Central memory CD8-positive, alpha-beta T cell (primary cell): ENCODE data around the gene CCNB2.
"Not testable (repeated sequence)": the region's sequence is repeated elsewhere in the genome, so short reads cannot be mapped to it uniquely, and the experiment has no call there.

Experiments
- ATAC-seq: fragments of 150-1000 bp; cut with Tn5 transposase; replicated peaks from 2 replicates; pipeline ENCODE4 v1.10.0; 2022; ENCODE audit warnings: mild to moderate bottlenecking, moderate FRiP score, moderate number of reproducible peaks; ENCODE audit not compliant: poor library complexity, severe bottlenecking; ENCODE audit errors: extremely low read depth
- DNase-seq, 2 donors: peaks; one replicate each; pipeline ENCODE4 v3.0.0; 2021; ENCODE audit warnings: low spot score in 2 of 2
- H3K27ac Mint-ChIP-seq: one replicate; pipeline ENCODE4 v1.8.0; 2022; ENCODE audit warnings: low read depth, mild to moderate bottlenecking, moderate library complexity, mixed read lengths
- H3K27me3 Mint-ChIP-seq: one replicate; pipeline ENCODE4 v1.8.0; 2022; ENCODE audit warnings: mixed read lengths
- H3K36me3 Mint-ChIP-seq: one replicate; pipeline ENCODE4 v1.8.0; 2022; ENCODE audit warnings: mild to moderate bottlenecking, moderate library complexity, mixed read lengths; ENCODE audit not compliant: insufficient read depth
- H3K4me1 Mint-ChIP-seq: one replicate; pipeline ENCODE4 v1.8.0; 2022; ENCODE audit warnings: mixed read lengths
- H3K4me3 Mint-ChIP-seq: one replicate; pipeline ENCODE4 v1.8.0; 2022; ENCODE audit warnings: mild to moderate bottlenecking, moderate library complexity, mixed read lengths
- H3K9me3 Mint-ChIP-seq: one replicate; pipeline ENCODE4 v1.8.0; 2022; ENCODE audit warnings: mixed read lengths

CCNB2 gene

GRCh38 chr15:59115047-59115446 is 10.1 kb downstream of the CCNB2 start:
- no peaks in the 10 kb centered on the region for H3K9me3 Mint-ChIP-seq
- ATAC-seq: no peak
- DNase-seq: no peak
- H3K4me3 Mint-ChIP-seq: no peak overlapping the region
- no peaks in the 10 kb centered on the region for H3K27me3 Mint-ChIP-seq
- H3K27ac Mint-ChIP-seq: no peak overlapping the region
- H3K4me1 Mint-ChIP-seq: no peaks in the 10 kb centered on the region
- H3K36me3 Mint-ChIP-seq: peaks cover 7% of the 10 kb centered on the region

GRCh38 chr15:59116141-59116540 is 11.2 kb downstream of the CCNB2 start:
- Mint-ChIP-seq H3K27me3 (no peaks in the 10 kb centered on the region), H3K36me3 (peaks cover 7% of the 10 kb centered on the region), H3K27ac (no peak overlapping the region), H3K4me3 (no peak overlapping the region), H3K9me3 (no peaks in the 10 kb centered on the region), H3K4me1 (no peaks in the 10 kb centered on the region)
- DNase-seq (no peak), ATAC-seq (no peak)

GRCh38 chr15:59116771-59117170 is 11.8 kb downstream of the CCNB2 start:
- Mint-ChIP-seq H3K27me3 (no peaks in the 10 kb centered on the region), H3K36me3 (peaks cover 9% of the 10 kb centered on the region)

GRCh38 chr15:59119625-59120024 is 14.7 kb downstream of the CCNB2 start:
- no peak overlapping the region for H3K4me3 Mint-ChIP-seq
- no peaks in the 10 kb centered on the region for H3K4me1 Mint-ChIP-seq
- ATAC-seq (no peak), DNase-seq (no peak)
- no peak overlapping the region for H3K27ac Mint-ChIP-seq
- peaks cover 7% of the 10 kb centered on the region for H3K36me3 Mint-ChIP-seq
- no peaks in the 10 kb centered on the region for H3K27me3 Mint-ChIP-seq
- no peaks in the 10 kb centered on the region for H3K9me3 Mint-ChIP-seq

More at GRCh38 chr15:59116771-59117170, 11.8 kb downstream of the CCNB2 start:
- Mint-ChIP-seq H3K4me1 (no peaks in the 10 kb centered on the region), H3K4me3 (no peak overlapping the region), H3K9me3 (no peaks in the 10 kb centered on the region), H3K27ac (no peak overlapping the region)
- no peak for ATAC-seq
- DNase-seq: no peak

- Mint-ChIP-seq H3K36me3 (peaks cover 7% of the 10 kb centered on the region), H3K9me3 (no peaks in the 10 kb centered on the region), H3K4me3 (no peak overlapping the region), H3K4me1 (no peaks in the 10 kb centered on the region), H3K27ac (no peak overlapping the region), H3K27me3 (no peaks in the 10 kb centered on the region)
- no peak for ATAC-seq
- no peak for DNase-seq
Measured at GRCh38 chr15:59120937-59121336, 16.0 kb downstream of the CCNB2 start.

- Mint-ChIP-seq H3K27me3 (no peaks in the 10 kb centered on the region), H3K4me1 (no peaks in the 10 kb centered on the region), H3K27ac (no peak overlapping the region), H3K36me3 (peaks cover 4% of the 10 kb centered on the region), H3K9me3 (no peaks in the 10 kb centered on the region), H3K4me3 (no peak overlapping the region)
- DNase-seq (no peak), ATAC-seq (no peak)
Measured at GRCh38 chr15:59124261-59124660, 19.3 kb downstream of the CCNB2 start.

GRCh38 chr15:59125683-59126082 is 20.7 kb downstream of the CCNB2 start:
- H3K27ac Mint-ChIP-seq, H3K36me3 Mint-ChIP-seq, DNase-seq, H3K4me1 Mint-ChIP-seq, H3K27me3 Mint-ChIP-seq, H3K9me3 Mint-ChIP-seq, ATAC-seq, H3K4me3 Mint-ChIP-seq: not testable (repeated sequence)

GRCh38 chr15:59127255-59127654 is 22.3 kb downstream of the CCNB2 start:
- H3K27ac Mint-ChIP-seq, ATAC-seq, H3K4me1 Mint-ChIP-seq, H3K27me3 Mint-ChIP-seq, H3K9me3 Mint-ChIP-seq, H3K4me3 Mint-ChIP-seq, DNase-seq, H3K36me3 Mint-ChIP-seq: not testable (repeated sequence)

GRCh38 chr15:59131456-59131855 is 26.5 kb downstream of the CCNB2 start:
- Mint-ChIP-seq H3K27ac (no peak overlapping the region), H3K36me3 (peaks cover 4% of the 10 kb centered on the region), H3K27me3 (no peaks in the 10 kb centered on the region), H3K4me1 (no peaks in the 10 kb centered on the region), H3K4me3 (no peak overlapping the region), H3K9me3 (no peaks in the 10 kb centered on the region)
- ATAC-seq: no peak
- no peak for DNase-seq

GRCh38 chr15:59131969-59132562 is 27.1 kb downstream of the CCNB2 start:
- H3K36me3 Mint-ChIP-seq: peaks cover 4% of the 10 kb centered on the region
- H3K27ac Mint-ChIP-seq: no peak overlapping the region
- no peaks in the 10 kb centered on the region for H3K9me3 Mint-ChIP-seq

GRCh38 chr15:59133929-59134427 is 29.0 kb downstream of the CCNB2 start:
- Mint-ChIP-seq H3K27ac (no peak overlapping the region), H3K27me3 (no peaks in the 10 kb centered on the region), H3K9me3 (no peaks in the 10 kb centered on the region), H3K4me3 (no peak overlapping the region), H3K36me3 (peaks cover 11% of the 10 kb centered on the region), H3K4me1 (peaks cover 8% of the 10 kb centered on the region)
- ATAC-seq (no peak), DNase-seq (no peak)

More at GRCh38 chr15:59131969-59132562, 27.1 kb downstream of the CCNB2 start:
- Mint-ChIP-seq H3K4me3 (no peak overlapping the region), H3K27me3 (no peaks in the 10 kb centered on the region), H3K4me1 (no peaks in the 10 kb centered on the region)
- no peak for DNase-seq
- no peak for ATAC-seq

GRCh38 chr15:59137566-59137965 is 32.6 kb downstream of the CCNB2 start:
- Mint-ChIP-seq H3K27me3 (no peaks in the 10 kb centered on the region), H3K9me3 (no peaks in the 10 kb centered on the region), H3K4me3 (no peak overlapping the region), H3K4me1 (peaks cover 8% of the 10 kb centered on the region), H3K36me3 (peaks cover 11% of the 10 kb centered on the region), H3K27ac (no peak overlapping the region)
- no peak for DNase-seq
- ATAC-seq: no peak

GRCh38 chr15:59138243-59138642 is 33.3 kb downstream of the CCNB2 start:
- no peak overlapping the region for H3K27ac Mint-ChIP-seq
- no peaks in the 10 kb centered on the region for H3K27me3 Mint-ChIP-seq
- DNase-seq (peak in 1 of 2 donors; percentile 23), ATAC-seq (peak; percentile 78)
- no peaks in the 10 kb centered on the region for H3K9me3 Mint-ChIP-seq
- H3K4me1 Mint-ChIP-seq: peaks cover 8% of the 10 kb centered on the region
- H3K4me3 Mint-ChIP-seq: no peak overlapping the region
- H3K36me3 Mint-ChIP-seq: peaks cover 11% of the 10 kb centered on the region
